ENCODE measurements around the gene WDR33.

GRCh38 chr2:127754186-127754585 is 56.8 kb downstream of the WDR33 start:
- TF ChIP-seq CTCF (IDR thresholded peaks at IDR 0.05) (no peak), POLR2A (IDR thresholded peaks at IDR 0.05) (no peak)
